Activated T-helper 2 cell treated with anti-CD3 and anti-CD28 coated beads, Interferon-gamma antibody, Interleukin-2, Interleukin-4, amounts not matched to agents 10 μg/mL and 5 μg/mL and 100 μg/mL, durations not matched to agents 14 hours and 24 hours and 36 hours (primary cell): ENCODE data around the gene PLEKHA6. TPM values are rescaled to one million over a fixed set of nuclear protein-coding genes. Genes with fewer than 3 reads are reported as not detected.

Experiments used
- DNase-seq: peaks from one replicate; pipeline ENCODE4 v3.0.0; 2021; ENCODE audit warnings: low spot score
- H3K27ac Mint-ChIP-seq: one replicate; pipeline ENCODE4 v1.8.0; 2021; ENCODE audit warnings: mixed read lengths
- H3K27me3 Mint-ChIP-seq: one replicate; pipeline ENCODE4 v1.8.0; 2021; ENCODE audit warnings: low read depth, mixed read lengths
- H3K36me3 Mint-ChIP-seq: one replicate; pipeline ENCODE4 v1.8.0; 2021; ENCODE audit warnings: low read depth, mixed read lengths
- H3K4me1 Mint-ChIP-seq: one replicate; pipeline ENCODE4 v1.8.0; 2021; ENCODE audit warnings: low read depth, mixed read lengths
- H3K4me3 Mint-ChIP-seq: one replicate; pipeline ENCODE4 v1.8.0; 2021; ENCODE audit warnings: low read depth, mild to moderate bottlenecking, moderate library complexity, mixed read lengths
- H3K9me3 Mint-ChIP-seq: one replicate; pipeline ENCODE4 v1.8.0; 2021; ENCODE audit warnings: mixed read lengths
- intact Hi-C: fragments of 100-400 bp; cut with micrococcal nuclease; formaldehyde crosslinking; loops from one replicate; pipeline ENCODE4 v1.15.1; 2023
- total RNA-seq: library from RNA; stranded (reverse); gene quantifications from 2 replicates; pipeline ENCODE4 v1.2.3, GENCODE V29; 2022

PLEKHA6 gene
- total RNA-seq, 1 donor from 2014 or later = 0.52 TPM

DNA sequence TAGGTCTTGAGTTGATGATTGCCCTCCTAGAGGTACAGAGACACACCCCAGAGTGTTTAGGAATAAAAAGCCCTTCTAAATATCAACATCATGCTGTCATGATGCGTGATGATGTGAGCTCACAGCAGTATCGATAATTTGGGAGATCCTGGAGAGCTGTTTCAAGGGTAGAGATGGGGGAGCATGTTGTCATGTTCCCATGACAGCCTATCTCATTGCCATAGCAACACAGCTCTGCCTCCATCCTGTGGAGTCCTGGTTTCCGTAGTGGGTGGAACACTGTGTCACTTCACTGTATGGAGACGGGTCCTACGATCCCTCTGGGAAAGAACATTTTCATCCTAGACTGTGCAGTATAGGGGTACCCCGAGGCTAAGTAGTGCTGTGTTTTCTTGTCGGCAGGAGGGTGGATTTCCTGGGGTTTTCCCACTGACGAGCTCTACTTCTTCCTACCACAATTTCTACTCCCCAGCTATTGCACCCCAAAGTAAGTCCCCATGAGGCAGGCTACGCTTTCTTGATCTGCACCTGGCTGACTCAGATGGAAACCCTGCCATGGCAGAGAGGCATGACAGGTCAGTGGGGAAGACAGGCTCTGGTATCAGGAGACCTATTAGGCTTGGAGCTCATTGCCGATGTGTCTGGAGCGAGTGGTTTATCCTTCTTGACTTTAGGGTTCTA is 170.6 kb downstream of the PLEKHA6 start:
- Mint-ChIP-seq H3K9me3 (no peaks in the 10 kb centered on the region), H3K4me1 (peaks cover 11% of the 10 kb centered on the region), H3K36me3 (no peaks in the 10 kb centered on the region), H3K27ac (no peak overlapping the region), H3K4me3 (no peak overlapping the region), H3K27me3 (peaks cover 45% of the 10 kb centered on the region)
- intact Hi-C loops = no loop called here
- no peak for DNase-seq

DNA sequence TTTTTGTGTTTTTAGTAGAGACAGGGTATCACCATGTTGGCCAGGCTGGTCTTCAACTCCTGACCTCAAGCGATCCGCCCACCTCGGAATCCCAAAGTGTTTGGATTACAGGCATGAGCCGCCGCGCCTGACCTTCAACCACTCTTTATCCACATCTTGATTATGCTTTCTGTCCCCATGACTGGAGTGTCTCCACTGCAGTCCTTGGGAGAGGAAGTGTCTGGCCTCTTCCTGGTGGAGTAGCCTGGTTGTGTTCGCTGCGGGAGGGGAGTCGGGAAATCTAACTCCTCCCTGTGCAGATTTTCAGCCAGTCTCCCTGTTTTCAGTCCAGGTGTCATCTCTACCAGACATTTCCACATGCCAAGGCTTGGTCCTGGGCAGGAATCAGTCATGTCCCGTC is 173.1 kb downstream of the PLEKHA6 start:
- DNase-seq = no peak
- no peak overlapping the region for H3K27ac Mint-ChIP-seq
- H3K9me3 Mint-ChIP-seq = no peaks in the 10 kb centered on the region
- H3K4me3 Mint-ChIP-seq = no peak overlapping the region
- intact Hi-C loops = no loop called here
- H3K36me3 Mint-ChIP-seq = no peaks in the 10 kb centered on the region
- H3K4me1 Mint-ChIP-seq = peaks cover 11% of the 10 kb centered on the region
- H3K27me3 Mint-ChIP-seq = peaks cover 42% of the 10 kb centered on the region

- intact Hi-C loops = no loop called here
- Mint-ChIP-seq H3K9me3 (no peaks in the 10 kb centered on the region), H3K27me3 (peaks cover 5% of the 10 kb centered on the region), H3K27ac (no peak overlapping the region), H3K4me3 (no peak overlapping the region), H3K36me3 (no peaks in the 10 kb centered on the region), H3K4me1 (no peaks in the 10 kb centered on the region)
- DNase-seq = no peak
Measured at GRCh38 chr1:204181116-204181515, 178.6 kb downstream of the PLEKHA6 start.

- Mint-ChIP-seq H3K4me1 (no peaks in the 10 kb centered on the region), H3K27ac (no peak overlapping the region), H3K4me3 (no peak overlapping the region), H3K27me3 (peaks cover 5% of the 10 kb centered on the region), H3K36me3 (no peaks in the 10 kb centered on the region), H3K9me3 (no peaks in the 10 kb centered on the region)
- no peak for DNase-seq
- intact Hi-C loops = no loop called here
Measured at GRCh38 chr1:204180133-204180532, 179.6 kb downstream of the PLEKHA6 start.

DNA sequence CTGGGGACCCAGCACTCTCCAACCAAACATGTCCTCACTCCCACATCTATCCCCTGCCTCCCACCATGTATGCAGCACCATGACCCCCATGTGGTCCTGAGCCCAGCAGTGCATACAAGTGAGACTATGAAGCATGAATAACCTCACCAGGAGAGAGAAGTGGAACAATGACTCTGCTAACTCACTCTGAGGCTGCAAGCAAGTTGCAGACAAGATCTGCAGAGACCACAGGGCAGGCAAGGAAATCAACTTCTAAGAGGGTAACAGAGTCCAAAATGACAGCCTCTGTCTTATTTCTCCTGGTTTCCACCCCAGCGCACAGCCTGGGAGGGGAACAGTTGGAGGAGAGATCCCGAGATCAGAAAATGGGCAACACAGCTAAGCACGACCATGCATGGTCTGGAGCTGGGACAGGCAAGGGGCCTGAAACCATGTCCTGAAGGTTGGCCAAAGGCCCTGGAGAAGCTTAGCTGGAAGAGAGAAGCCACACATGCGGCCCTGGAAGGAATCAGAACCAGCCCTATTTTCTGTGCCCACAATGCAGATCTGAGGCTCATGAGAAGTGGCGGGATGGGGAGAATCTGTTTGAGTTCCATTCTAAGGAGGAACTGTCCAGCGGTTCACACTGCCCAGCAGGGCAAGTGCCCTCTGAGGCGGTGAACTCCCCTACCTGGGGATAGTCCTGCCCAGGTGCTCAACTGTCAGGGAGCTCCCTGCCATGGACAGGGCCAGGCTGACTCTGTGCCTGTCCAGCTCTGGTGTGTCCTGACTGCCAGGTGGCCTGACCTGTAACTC is 181.0 kb downstream of the PLEKHA6 start:
- Mint-ChIP-seq H3K9me3 (peaks cover under 1% of the 10 kb centered on the region), H3K4me1 (no peaks in the 10 kb centered on the region), H3K27ac (no peak overlapping the region), H3K4me3 (no peak overlapping the region), H3K36me3 (no peaks in the 10 kb centered on the region), H3K27me3 (peaks cover 6% of the 10 kb centered on the region)
- DNase-seq = no peak
- intact Hi-C loops = no loop called here

DNA sequence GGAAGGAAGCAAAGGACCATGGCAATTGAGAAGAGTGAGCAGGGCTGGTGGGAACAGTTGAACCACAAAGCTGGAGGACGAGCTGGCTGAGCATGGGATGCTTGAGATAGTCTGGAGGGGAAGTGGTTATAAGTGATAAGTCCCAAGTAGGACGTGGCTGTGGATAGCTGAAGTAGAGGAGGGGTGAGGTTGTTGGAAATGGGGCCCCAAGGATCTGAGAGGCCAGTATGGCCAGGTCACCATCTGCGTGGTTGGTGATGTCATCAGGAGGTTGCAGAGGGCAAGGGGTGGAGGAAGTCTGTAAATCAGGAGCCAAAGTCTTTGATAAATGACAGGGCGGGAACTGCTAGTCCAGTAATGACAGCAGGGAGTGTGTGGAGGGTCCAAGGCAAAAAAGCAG is 182.6 kb downstream of the PLEKHA6 start:
- DNase-seq = no peak
- Mint-ChIP-seq H3K36me3 (no peaks in the 10 kb centered on the region), H3K27ac (no peak overlapping the region), H3K9me3 (peaks cover 6% of the 10 kb centered on the region), H3K4me3 (no peak overlapping the region), H3K4me1 (no peaks in the 10 kb centered on the region), H3K27me3 (peaks cover 3% of the 10 kb centered on the region)
- intact Hi-C loops = no loop called here

GRCh38 chr1:204176049-204176448 is 183.7 kb downstream of the PLEKHA6 start:
- intact Hi-C loops = no loop called here
- no peaks in the 10 kb centered on the region for H3K36me3 Mint-ChIP-seq
- H3K4me3 Mint-ChIP-seq = no peak overlapping the region
- H3K27ac Mint-ChIP-seq = no peak overlapping the region
- H3K27me3 Mint-ChIP-seq = peaks cover 3% of the 10 kb centered on the region
- DNase-seq = no peak
- no peaks in the 10 kb centered on the region for H3K4me1 Mint-ChIP-seq
- peaks cover 14% of the 10 kb centered on the region for H3K9me3 Mint-ChIP-seq

- Mint-ChIP-seq H3K4me1 (no peaks in the 10 kb centered on the region), H3K36me3 (no peaks in the 10 kb centered on the region), H3K27ac (no peak overlapping the region), H3K9me3 (peaks cover 23% of the 10 kb centered on the region), H3K4me3 (no peak overlapping the region), H3K27me3 (peaks cover 3% of the 10 kb centered on the region)
- intact Hi-C loops = no loop called here
- no peak for DNase-seq
Measured at GRCh38 chr1:204174958-204175357, 184.8 kb downstream of the PLEKHA6 start.

- Mint-ChIP-seq H3K36me3 (no peaks in the 10 kb centered on the region), H3K9me3 (peaks cover 42% of the 10 kb centered on the region), H3K27ac (no peak overlapping the region), H3K4me1 (no peaks in the 10 kb centered on the region), H3K4me3 (no peak overlapping the region), H3K27me3 (peaks cover 3% of the 10 kb centered on the region)
- intact Hi-C loops = no loop called here
- no peak for DNase-seq
Measured at GRCh38 chr1:204172404-204173029, 187.2 kb downstream of the PLEKHA6 start.

DNA sequence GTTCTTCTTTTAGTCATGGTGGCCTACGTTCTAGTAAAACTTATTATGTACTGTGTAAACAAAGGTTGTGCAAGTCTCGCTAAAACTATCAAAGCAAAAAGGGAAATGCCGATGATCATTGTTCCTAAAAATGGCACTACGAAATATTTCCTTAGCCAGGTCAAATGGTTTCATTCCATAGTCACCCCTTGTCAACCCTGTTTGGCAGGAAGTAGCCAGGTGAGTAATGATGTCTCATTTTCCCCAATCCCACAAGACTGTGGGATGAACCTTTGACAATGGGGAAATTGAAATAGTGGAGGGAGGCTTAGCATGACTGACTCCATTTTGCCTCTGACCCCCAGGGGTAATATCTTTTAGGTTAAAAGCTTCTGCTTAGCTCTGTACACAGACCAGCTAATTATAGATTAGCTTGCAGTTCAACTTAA is 188.0 kb downstream of the PLEKHA6 start:
- Mint-ChIP-seq H3K4me3 (no peak overlapping the region), H3K9me3 (peaks cover 47% of the 10 kb centered on the region), H3K4me1 (no peaks in the 10 kb centered on the region), H3K27me3 (peaks cover 3% of the 10 kb centered on the region), H3K36me3 (no peaks in the 10 kb centered on the region), H3K27ac (no peak overlapping the region)
- intact Hi-C loops = no loop called here
- DNase-seq = no peak

DNA sequence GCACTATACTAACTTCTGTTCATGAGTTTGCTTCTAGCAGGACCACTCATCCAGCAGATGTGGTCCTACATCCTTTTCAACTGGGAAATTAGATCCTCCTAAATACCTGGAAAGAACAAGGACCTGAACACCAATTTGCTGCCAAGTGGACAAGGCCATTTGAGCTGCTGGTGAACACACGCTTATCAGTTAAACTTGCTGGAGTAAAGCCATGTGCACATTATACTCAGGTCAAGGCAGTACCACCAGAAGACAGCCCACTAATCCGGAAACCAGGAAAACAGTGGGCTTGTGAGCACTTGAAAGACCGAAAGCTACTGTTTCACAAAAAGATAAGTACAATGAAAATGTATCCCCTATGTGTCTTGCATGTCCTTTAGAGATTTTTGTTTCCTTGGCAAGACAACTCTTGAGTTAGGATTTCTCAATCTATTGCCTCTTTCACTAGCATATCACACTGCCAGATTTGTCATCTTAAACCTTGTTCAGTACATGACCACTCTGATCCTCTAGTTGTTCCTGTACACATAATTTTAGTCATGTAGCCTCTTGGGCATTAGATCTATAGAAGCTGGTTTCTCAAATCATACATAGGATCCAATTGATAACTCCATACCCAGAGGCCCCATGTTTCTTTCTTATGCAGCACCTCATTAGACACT is 189.1 kb downstream of the PLEKHA6 start:
- Mint-ChIP-seq H3K27ac (no peak overlapping the region), H3K9me3 (peaks cover 47% of the 10 kb centered on the region), H3K4me3 (no peak overlapping the region), H3K4me1 (no peaks in the 10 kb centered on the region), H3K27me3 (peaks cover 3% of the 10 kb centered on the region), H3K36me3 (no peaks in the 10 kb centered on the region)
- no peak for DNase-seq
- intact Hi-C loops = no loop called here

DNA sequence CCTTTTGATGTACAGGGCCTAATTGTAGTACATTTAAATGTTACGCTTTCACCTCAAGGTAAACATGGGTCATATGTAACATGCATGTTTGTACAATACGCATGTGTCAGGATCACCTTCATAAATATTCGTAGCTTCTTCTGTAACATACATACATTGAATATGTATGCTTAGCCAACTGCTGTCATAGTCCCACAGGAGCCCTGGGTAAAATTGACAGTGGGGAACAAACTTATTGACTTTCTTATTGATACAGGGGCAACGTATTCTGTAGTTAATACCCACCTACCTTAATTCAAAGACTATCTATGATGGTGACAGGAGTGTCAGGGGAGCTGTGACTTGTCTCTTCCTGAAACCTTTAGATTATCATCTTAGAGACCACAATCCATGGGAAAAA is 189.9 kb downstream of the PLEKHA6 start:
- no peak overlapping the region for H3K27ac Mint-ChIP-seq
- intact Hi-C loops = no loop called here
- H3K4me1 Mint-ChIP-seq = no peaks in the 10 kb centered on the region
- H3K36me3 Mint-ChIP-seq = no peaks in the 10 kb centered on the region
- H3K27me3 Mint-ChIP-seq = peaks cover 3% of the 10 kb centered on the region
- no peak overlapping the region for H3K4me3 Mint-ChIP-seq
- no peak for DNase-seq
- peaks cover 47% of the 10 kb centered on the region for H3K9me3 Mint-ChIP-seq
